ENCODE data around the gene FEZF2.

FEZF2 gene

GRCh38 chr3:62323241-62323640, 50.1 kb downstream of the FEZF2 start:
- no peak for DNase-seq

All from NCI-H510A treated with DMSO at 0.1 percent for 48 hours (cell line).